IMR-90 (cell line): ENCODE data around the gene AFMID. TPM values are rescaled to one million over a fixed set of nuclear protein-coding genes. Genes with fewer than 3 reads are reported as not detected.

Experiments used
- ATAC-seq: fragments of 200-7000 bp; cut with Tn5 transposase; 2 replicates; pipeline ENCODE4 v1.9.1; 2020; ENCODE audit warnings: low read depth, mild to moderate bottlenecking, moderate library complexity
- BruUV-seq: library from RNA; stranded (reverse); fragments of 400-500 nt; replicated peaks from 2 replicates; lab custom pipeline; 2021; lab: Mats Ljungman, UMichigan
- CTCF ChIA-PET: fragments of 300-600 bp; formaldehyde crosslinking; extraction: SDS; loops from one replicate; lab custom pipeline; 2021; ENCODE audit warnings: antibody characterized with exemption; lab: Yijun Ruan, JAX
- POLR2A ChIA-PET: fragments of 300-600 bp; sonication (Branson Sonifier 250); formaldehyde crosslinking; loops from one replicate; lab custom pipeline; 2022; ENCODE audit warnings: antibody characterized with exemption; ENCODE audit not compliant: unreplicated experiment; lab: Charles Lee
- DNase-seq: peaks from one replicate; pipeline ENCODE4 v3.0.0; 2013
- H2AFZ ChIP-seq: replicated peaks from 2 replicates; pipeline ENCODE3; 2013; ENCODE audit warnings: low read length, mild to moderate bottlenecking; ENCODE audit not compliant: poor library complexity
- H2AK5ac ChIP-seq: 2 replicates; pipeline ENCODE4 v1.6.1; 2013; ENCODE audit warnings: low read depth, low read length, inconsistent platforms
- H2AK9ac ChIP-seq: replicated peaks from 2 replicates; pipeline ENCODE3; 2013; ENCODE audit warnings: mild to moderate bottlenecking, low read depth, low read length, moderate library complexity; ENCODE audit not compliant: poor library complexity
- H2BK120ac ChIP-seq: 2 replicates; pipeline ENCODE4 v1.6.1; 2013; ENCODE audit warnings: low read depth, low read length, inconsistent platforms
- H2BK15ac ChIP-seq: 3 replicates; pipeline ENCODE4 v1.6.1; 2013; ENCODE audit warnings: low read depth, low read length, inconsistent platforms
- H2BK20ac ChIP-seq: 2 replicates; pipeline ENCODE4 v1.6.1; 2013; ENCODE audit warnings: low read depth, mild to moderate bottlenecking, inconsistent platforms, low read length, moderate library complexity
- H2BK5ac ChIP-seq: 2 replicates; pipeline ENCODE4 v1.6.1; 2013; ENCODE audit warnings: mild to moderate bottlenecking, low read depth, low read length, inconsistent platforms; ENCODE audit not compliant: poor library complexity, severe bottlenecking
- H3K14ac ChIP-seq: replicated peaks from 2 replicates; pipeline ENCODE4 v1.6.1; 2013; ENCODE audit warnings: low read depth, low read length, inconsistent platforms
- H3K18ac ChIP-seq: 2 replicates; pipeline ENCODE4 v1.6.1; 2013; ENCODE audit warnings: low read depth, low read length, control low read depth
- H3K23ac ChIP-seq: 2 replicates; pipeline ENCODE4 v1.6.1; 2013; ENCODE audit warnings: low read depth, low read length, inconsistent platforms
- H3K27ac ChIP-seq: 2 replicates; pipeline ENCODE4 v1.5.1; 2013; ENCODE audit warnings: mild to moderate bottlenecking, control low read depth, low read length; ENCODE audit not compliant: insufficient read depth
- H3K27me3 ChIP-seq: 2 replicates; pipeline ENCODE4 v1.6.1; 2013; ENCODE audit warnings: low read length; ENCODE audit not compliant: control insufficient read depth, insufficient read depth
- H3K36me3 ChIP-seq: 2 replicates; pipeline ENCODE4 v1.6.1; 2013; ENCODE audit warnings: low read length, mixed read lengths; ENCODE audit not compliant: control insufficient read depth, insufficient read depth
- H3K4ac ChIP-seq: 2 replicates; pipeline ENCODE4 v1.6.1; 2013; ENCODE audit warnings: low read depth, low read length, inconsistent platforms
- H3K4me1 ChIP-seq: 2 replicates; pipeline ENCODE4 v1.6.1; 2013; ENCODE audit warnings: low read length, mixed read lengths; ENCODE audit not compliant: control insufficient read depth, insufficient read depth
- H3K4me2 ChIP-seq: 2 replicates; pipeline ENCODE4 v1.6.1; 2013; ENCODE audit warnings: low read depth, mild to moderate bottlenecking, control low read depth, low read length, moderate library complexity
- H3K4me3 ChIP-seq: 2 replicates; pipeline ENCODE4 v1.5.1; 2013; ENCODE audit warnings: low read depth, mild to moderate bottlenecking, control low read depth, low read length, moderate library complexity; ENCODE audit not compliant: insufficient read depth
- H3K56ac ChIP-seq: 2 replicates; pipeline ENCODE4 v1.6.1; 2013; ENCODE audit warnings: low read length, inconsistent platforms; ENCODE audit not compliant: insufficient read depth; ENCODE audit errors: extremely low read depth
- H3K79me1 ChIP-seq, 2 experiments: 2 replicates each; pipeline ENCODE4 v1.6.1; 2013; ENCODE audit warnings: low read length in 2 of 2, inconsistent platforms in 1 of 2, low read depth in 1 of 2
- H3K9ac ChIP-seq: 2 replicates; pipeline ENCODE4 v1.6.1; 2013; ENCODE audit warnings: low read depth, low read length, control low read depth
- H3K9me1 ChIP-seq: 2 replicates; pipeline ENCODE4 v1.6.1; 2013; ENCODE audit warnings: low read length, inconsistent platforms; ENCODE audit not compliant: insufficient read depth
- H3K9me3 ChIP-seq: 2 replicates; pipeline ENCODE4 v1.6.1; 2013; ENCODE audit warnings: low read length; ENCODE audit not compliant: control insufficient read depth, insufficient read depth
- H4K20me1 ChIP-seq: 2 replicates; pipeline ENCODE4 v1.6.1; 2013; ENCODE audit warnings: low read length, inconsistent platforms; ENCODE audit not compliant: insufficient read depth
- H4K5ac ChIP-seq: 2 replicates; pipeline ENCODE4 v1.6.1; 2013; ENCODE audit warnings: mild to moderate bottlenecking, low read depth, low read length, control low read depth
- H4K8ac ChIP-seq, 2 experiments: 2 replicates each; pipeline ENCODE4 v1.6.1; 2013; ENCODE audit warnings: low read depth in 2 of 2, low read length in 2 of 2, control low read depth in 1 of 2, inconsistent platforms in 1 of 2
- H4K91ac ChIP-seq: 2 replicates; pipeline ENCODE4 v1.6.1; 2013; ENCODE audit warnings: low read depth, low read length, inconsistent platforms; ENCODE audit not compliant: insufficient read depth
- BHLHE40 ChIP-seq: fragments of 150-350 bp; IDR thresholded peaks from 2 replicates; pipeline ENCODE4 v1.6.1; 2016; ENCODE audit warnings: mild to moderate bottlenecking, low read depth, low read length
- CEBPB ChIP-seq: IDR thresholded peaks from 2 replicates; pipeline ENCODE4 v1.6.1; 2012; ENCODE audit warnings: low read depth, low read length, improper control_type of control experiment
- CHD1 ChIP-seq: IDR thresholded peaks from 2 replicates; pipeline ENCODE4 v1.6.1; 2012; ENCODE audit warnings: low read depth, low read length, improper control_type of control experiment
- FOS ChIP-seq: fragments of 150-350 bp; IDR thresholded peaks from 2 replicates; pipeline ENCODE4 v1.6.1; 2016; ENCODE audit warnings: low read depth, low read length
- MAFK ChIP-seq: IDR thresholded peaks from 2 replicates; pipeline ENCODE4 v1.6.1; 2012; ENCODE audit warnings: low read depth, low read length, improper control_type of control experiment
- MAZ ChIP-seq: IDR thresholded peaks from 2 replicates; pipeline ENCODE4 v1.6.1; 2012; ENCODE audit warnings: low read depth, mild to moderate bottlenecking, low read length, improper control_type of control experiment, moderate library complexity, borderline replicate concordance
- MXI1 ChIP-seq: IDR thresholded peaks from 2 replicates; pipeline ENCODE4 v1.6.1; 2012; ENCODE audit warnings: low read depth, mild to moderate bottlenecking, low read length, moderate library complexity, borderline replicate concordance
- NFE2L2 ChIP-seq: fragments of 150-350 bp; IDR thresholded peaks from 2 replicates; pipeline ENCODE4 v1.6.1; 2016; ENCODE audit warnings: low read depth, mild to moderate bottlenecking, low read length
- POLR2A ChIP-seq: IDR thresholded peaks from 2 replicates; pipeline ENCODE4 v1.6.1; 2012; ENCODE audit warnings: mild to moderate bottlenecking, low read depth, low read length
- RAD21 ChIP-seq: IDR thresholded peaks from 2 replicates; pipeline ENCODE4 v1.6.1; 2012; ENCODE audit warnings: low read length, improper control_type of control experiment
- RCOR1 ChIP-seq: IDR thresholded peaks from 2 replicates; pipeline ENCODE4 v1.6.1; 2012; ENCODE audit warnings: mild to moderate bottlenecking, low read length, improper control_type of control experiment; ENCODE audit not compliant: insufficient replicate concordance
- RFX5 ChIP-seq: IDR thresholded peaks from 2 replicates; pipeline ENCODE4 v1.8.0; 2012; ENCODE audit warnings: low read depth, mild to moderate bottlenecking, low read length, moderate library complexity
- SMC3 ChIP-seq: fragments of 150-350 bp; IDR thresholded peaks from 2 replicates; pipeline ENCODE4 v1.6.1; 2016; ENCODE audit warnings: low read depth, mild to moderate bottlenecking, antibody characterized with exemption, low read length, moderate library complexity
- WGBS, 2 experiments: methylation state at CpG; one replicate each; pipeline versions ENCODE4 v1.1.5 to v1.1.7; 2013; ENCODE audit warnings: missing lambda C conversion rate in 2 of 2; ENCODE audit not compliant: insufficient read length in 1 of 2; ENCODE audit errors: extremely low coverage in 2 of 2; 5-methylcytosine and 5-hydroxymethylcytosine counted together
- dilution Hi-C: fragments of 300-500 bp; cut with HindIII; formaldehyde crosslinking; loops from one replicate; pipeline ENCODE4 v1.14.3; 2018; ENCODE audit warnings: low sequenced_read_pairs; ENCODE audit not compliant: unreplicated experiment
- in situ Hi-C: fragments of 300-500 bp; cut with MboI; formaldehyde crosslinking; loops from 3 replicates; pipeline ENCODE4 v1.14.3; 2019; ENCODE audit warnings: low sequenced_read_pairs, inconsistent platforms, mixed read lengths
- intact Hi-C: fragments of 100-400 bp; cut with micrococcal nuclease; formaldehyde crosslinking; loops from 2 replicates; pipeline ENCODE4 v1.10.0; 2022
- polyA plus RNA-seq, 3 experiments: library from polyadenylated mRNA; depleted of rRNA; stranded (reverse); fragments of >200 nt; gene quantifications; 2 replicates each; pipeline ENCODE4 v1.2.3, GENCODE V29; 2012; ENCODE audit warnings: low replicate concordance in 1 of 3
- total RNA-seq: library from RNA; depleted of rRNA; stranded (reverse); fragments of >200 nt; gene quantifications from 2 replicates; pipeline ENCODE4 v1.2.3, GENCODE V29; 2012
- TF ChIP-seq, protein P1 (sequence below): conservative IDR thresholded peaks from 2 replicates; pipeline ENCODE4 v1.5.1; 2012; ENCODE audit warnings: mild to moderate bottlenecking, low read depth, low read length, improper control_type of control experiment
- TF ChIP-seq, protein P2 (sequence below): fragments of 150-350 bp; IDR thresholded peaks from 2 replicates; pipeline ENCODE4 v1.6.1; 2017; ENCODE audit warnings: mild to moderate bottlenecking, antibody characterized with exemption, low read length, low read depth
- TF ChIP-seq, protein P3 (sequence below): fragments of 150-350 bp; IDR thresholded peaks from 2 replicates; pipeline ENCODE4 v1.6.1; 2016; ENCODE audit warnings: low read depth, mild to moderate bottlenecking, low read length, moderate library complexity, borderline replicate concordance

Gene AFMID
- total and polyA plus RNA-seq, 2 of the 4 experiments (the other 2 are of a cell fraction): 41.0 to 65.1 TPM

DNA sequence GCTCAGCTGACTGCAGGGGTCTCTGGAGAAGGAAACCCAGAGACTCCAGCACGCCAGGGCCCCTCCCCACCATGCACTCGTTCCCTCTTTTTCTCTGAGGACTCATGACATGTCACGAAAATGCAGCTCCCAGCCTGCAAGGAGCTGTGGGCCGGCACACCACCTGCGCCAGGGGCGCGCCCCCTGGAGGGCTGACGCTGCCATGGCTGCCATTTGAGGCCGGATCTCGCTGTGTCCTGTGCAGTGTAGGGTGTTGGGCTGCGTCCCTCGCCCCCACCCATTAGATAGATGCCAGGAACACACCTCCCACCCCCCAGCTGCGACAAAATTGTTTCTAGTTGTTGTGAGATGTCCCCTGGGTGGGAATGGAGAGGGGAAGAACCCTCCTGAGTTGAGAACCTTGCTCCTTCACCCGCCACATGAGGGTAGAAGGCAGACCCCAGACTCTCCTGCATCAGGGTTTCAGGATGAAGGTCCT is 10.6 kb upstream of the AFMID start:
- in situ Hi-C loops (loop anchor here (5.0 kb wide), 1 partner anchor 64 kb away; no protein-coding TSS in a partner anchor), intact Hi-C loops (loop anchor here (1.0 kb wide), 1 partner anchor 64 kb away; no protein-coding TSS in a partner anchor), dilution Hi-C loops (no loop called here)
- POLR2A ChIA-PET: no interaction called here
- H3K36me3 ChIP-seq: no peaks in the 10 kb centered on the region; the same call in 1 of the 2 replicates
- WGBS, 2 experiments: 33% methylated on average over 1 of the region's 14 CpGs; no CpG with 5 or more reads in 1 of the 2 experiments
- no TSS peak for BruUV-seq
- ATAC-seq: peak; percentile 52
- CTCF ChIA-PET: interaction anchor here (0.7 to 1.6 kb wide), 3 partner anchors 32 to 92 kb away, joined by 3 to 5 read pairs (median 3); no protein-coding TSS in a partner anchor
- H3K14ac ChIP-seq: no peak overlapping the region
- H2AK9ac ChIP-seq: peak overlapping the region; percentile 74
- H3K4ac ChIP-seq: no peak overlapping the region
- H2AK5ac ChIP-seq: no peak overlapping the region
- H4K5ac ChIP-seq: no peak overlapping the region
- no peak overlapping the region for H3K4me3 ChIP-seq
- no peak overlapping the region for H2BK15ac ChIP-seq
- no peak overlapping the region for H3K56ac ChIP-seq
- H4K91ac ChIP-seq: 0 out of 2 replicates have a peak overlapping the region, but pooled peaks have one; percentile 0
- H3K4me1 ChIP-seq: peaks cover 24% of the 10 kb centered on the region
- H2BK5ac ChIP-seq: no peak overlapping the region
- TF ChIP-seq, protein P1, sequence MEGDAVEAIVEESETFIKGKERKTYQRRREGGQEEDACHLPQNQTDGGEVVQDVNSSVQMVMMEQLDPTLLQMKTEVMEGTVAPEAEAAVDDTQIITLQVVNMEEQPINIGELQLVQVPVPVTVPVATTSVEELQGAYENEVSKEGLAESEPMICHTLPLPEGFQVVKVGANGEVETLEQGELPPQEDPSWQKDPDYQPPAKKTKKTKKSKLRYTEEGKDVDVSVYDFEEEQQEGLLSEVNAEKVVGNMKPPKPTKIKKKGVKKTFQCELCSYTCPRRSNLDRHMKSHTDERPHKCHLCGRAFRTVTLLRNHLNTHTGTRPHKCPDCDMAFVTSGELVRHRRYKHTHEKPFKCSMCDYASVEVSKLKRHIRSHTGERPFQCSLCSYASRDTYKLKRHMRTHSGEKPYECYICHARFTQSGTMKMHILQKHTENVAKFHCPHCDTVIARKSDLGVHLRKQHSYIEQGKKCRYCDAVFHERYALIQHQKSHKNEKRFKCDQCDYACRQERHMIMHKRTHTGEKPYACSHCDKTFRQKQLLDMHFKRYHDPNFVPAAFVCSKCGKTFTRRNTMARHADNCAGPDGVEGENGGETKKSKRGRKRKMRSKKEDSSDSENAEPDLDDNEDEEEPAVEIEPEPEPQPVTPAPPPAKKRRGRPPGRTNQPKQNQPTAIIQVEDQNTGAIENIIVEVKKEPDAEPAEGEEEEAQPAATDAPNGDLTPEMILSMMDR: peak; percentile 68
- TF ChIP-seq NFE2L2 (no peak), CHD1 (no peak), RCOR1 (no peak), RAD21 (peak; percentile 53), FOS (no peak), RFX5 (no peak), MAFK (no peak), MXI1 (no peak), CEBPB (no peak), MAZ (no peak), POLR2A (peak; percentile 24; the same call in 1 of the 2 replicates), SMC3 (peak; percentile 52), BHLHE40 (no peak)
- TF ChIP-seq, protein P2, sequence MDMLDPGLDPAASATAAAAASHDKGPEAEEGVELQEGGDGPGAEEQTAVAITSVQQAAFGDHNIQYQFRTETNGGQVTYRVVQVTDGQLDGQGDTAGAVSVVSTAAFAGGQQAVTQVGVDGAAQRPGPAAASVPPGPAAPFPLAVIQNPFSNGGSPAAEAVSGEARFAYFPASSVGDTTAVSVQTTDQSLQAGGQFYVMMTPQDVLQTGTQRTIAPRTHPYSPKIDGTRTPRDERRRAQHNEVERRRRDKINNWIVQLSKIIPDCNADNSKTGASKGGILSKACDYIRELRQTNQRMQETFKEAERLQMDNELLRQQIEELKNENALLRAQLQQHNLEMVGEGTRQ: no peak
- TF ChIP-seq, protein P3, sequence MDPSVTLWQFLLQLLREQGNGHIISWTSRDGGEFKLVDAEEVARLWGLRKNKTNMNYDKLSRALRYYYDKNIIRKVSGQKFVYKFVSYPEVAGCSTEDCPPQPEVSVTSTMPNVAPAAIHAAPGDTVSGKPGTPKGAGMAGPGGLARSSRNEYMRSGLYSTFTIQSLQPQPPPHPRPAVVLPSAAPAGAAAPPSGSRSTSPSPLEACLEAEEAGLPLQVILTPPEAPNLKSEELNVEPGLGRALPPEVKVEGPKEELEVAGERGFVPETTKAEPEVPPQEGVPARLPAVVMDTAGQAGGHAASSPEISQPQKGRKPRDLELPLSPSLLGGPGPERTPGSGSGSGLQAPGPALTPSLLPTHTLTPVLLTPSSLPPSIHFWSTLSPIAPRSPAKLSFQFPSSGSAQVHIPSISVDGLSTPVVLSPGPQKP: no peak
- peaks cover 14% of the 10 kb centered on the region; the same call in 1 of the 2 replicates for H3K9me1 ChIP-seq
- H3K79me1 ChIP-seq: peaks cover 3 to 43% of the 10 kb centered on the region in 2 experiments; a peak in 2 of 4 replicates
- no peak overlapping the region for H4K8ac ChIP-seq
- DNase-seq: peak; percentile 22
- H3K27ac ChIP-seq: no peak overlapping the region
- peak overlapping the region; percentile 49 for H2AFZ ChIP-seq
- no peak overlapping the region for H3K9ac ChIP-seq
- H3K27me3 ChIP-seq: no peaks in the 10 kb centered on the region
- H2BK20ac ChIP-seq: no peak overlapping the region
- no peak overlapping the region for H3K4me2 ChIP-seq
- H2BK120ac ChIP-seq: no peak overlapping the region
- H3K9me3 ChIP-seq: no peaks in the 10 kb centered on the region
- H3K23ac ChIP-seq: no peak overlapping the region
- no peak overlapping the region for H3K18ac ChIP-seq
- H4K20me1 ChIP-seq: no peaks in the 10 kb centered on the region; the same call in 1 of the 2 replicates
